COLO668 (cell line): ENCODE measurements around the gene USH1C.

Experiments used
- DNase-seq: peaks from one replicate; lab custom pipeline; 2025; ENCODE audit not compliant: unreplicated experiment; lab: John Stamatoyannopoulos, UW

Gene USH1C

GRCh38 chr11:17528906-17529843, 15.0 kb downstream of the USH1C start:
- peak; percentile 8 for DNase-seq

- peak; percentile 61 for DNase-seq
These were observed 16.0 kb downstream of the USH1C start for GRCh38 chr11:17528181-17528691.

- no peak for DNase-seq
These were observed 16.6 kb downstream of the USH1C start for GRCh38 chr11:17527628-17527995.

GRCh38 chr11:17526931-17527627, 17.1 kb downstream of the USH1C start:
- DNase-seq = no peak

- DNase-seq = no peak
These were observed 17.9 kb downstream of the USH1C start for GRCh38 chr11:17526326-17526725.

- no peak for DNase-seq
These were observed 18.6 kb downstream of the USH1C start for GRCh38 chr11:17525570-17525969.

- no peak for DNase-seq
These were observed 20.0 kb downstream of the USH1C start for GRCh38 chr11:17524221-17524620.

- DNase-seq = no peak
These were observed 21.6 kb downstream of the USH1C start for GRCh38 chr11:17522655-17523054.

- no peak for DNase-seq
These were observed 22.9 kb downstream of the USH1C start for GRCh38 chr11:17521106-17521900.

GRCh38 chr11:17519061-17519885, 24.9 kb downstream of the USH1C start:
- DNase-seq = no peak

- DNase-seq = no peak
These were observed 25.9 kb downstream of the USH1C start for GRCh38 chr11:17518366-17518765.

GRCh38 chr11:17517186-17517585, 27.0 kb downstream of the USH1C start:
- no peak for DNase-seq

GRCh38 chr11:17516551-17517150, 27.6 kb downstream of the USH1C start:
- no peak for DNase-seq

- no peak for DNase-seq
These were observed 28.6 kb downstream of the USH1C start for GRCh38 chr11:17515443-17516176.

- no peak for DNase-seq
These were observed 29.7 kb downstream of the USH1C start for GRCh38 chr11:17514476-17514875.

GRCh38 chr11:17513853-17514252, 30.4 kb downstream of the USH1C start:
- no peak for DNase-seq

- no peak for DNase-seq
These were observed 32.1 kb downstream of the USH1C start for GRCh38 chr11:17512101-17512500.

GRCh38 chr11:17511571-17511970, 32.6 kb downstream of the USH1C start:
- no peak for DNase-seq

- DNase-seq = no peak
These were observed 33.6 kb downstream of the USH1C start for GRCh38 chr11:17510507-17511206.
